GM13977 (cell line): ENCODE measurements around the gene KPTN.

Experiments
- DNase-seq: peaks from one replicate; pipeline ENCODE4 v3.0.0; 2012; ENCODE audit warnings: low spot score
- in situ Hi-C: fragments of 300-500 bp; cut with MboI; formaldehyde crosslinking; loops from one replicate; pipeline ENCODE4 v1.12.0; 2022; ENCODE audit warnings: low sequenced_read_pairs, low pct_unique_long_range_greater_than_20kb, mixed read lengths, inconsistent platforms; ENCODE audit not compliant: unreplicated experiment
- TF ChIP-seq, protein P1 (sequence below): IDR thresholded peaks from 2 replicates; pipeline ENCODE4 v1.5.1; 2012; ENCODE audit warnings: mild to moderate bottlenecking, control low read depth; ENCODE audit not compliant: insufficient read depth; ENCODE audit errors: extremely low read depth, missing control alignments

The KPTN gene

DNA sequence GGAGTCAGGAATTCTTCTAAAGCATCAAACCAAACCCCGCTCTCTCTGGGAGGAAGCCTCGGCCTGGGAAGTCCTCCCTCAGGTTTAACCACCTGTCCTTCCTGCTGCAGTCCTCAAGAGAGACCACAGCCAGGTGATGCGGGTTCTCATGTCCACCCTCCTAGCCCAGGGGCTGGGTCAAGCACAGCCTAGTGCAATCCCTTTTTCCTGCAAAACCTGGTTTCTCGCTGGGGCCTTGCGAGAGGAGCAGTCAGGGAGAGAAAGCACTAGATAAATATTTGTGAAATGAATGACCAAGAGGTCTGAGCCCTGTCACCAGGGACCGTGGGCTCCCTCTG lies 14.7 kb downstream of the KPTN start:
- TF ChIP-seq, protein P1, sequence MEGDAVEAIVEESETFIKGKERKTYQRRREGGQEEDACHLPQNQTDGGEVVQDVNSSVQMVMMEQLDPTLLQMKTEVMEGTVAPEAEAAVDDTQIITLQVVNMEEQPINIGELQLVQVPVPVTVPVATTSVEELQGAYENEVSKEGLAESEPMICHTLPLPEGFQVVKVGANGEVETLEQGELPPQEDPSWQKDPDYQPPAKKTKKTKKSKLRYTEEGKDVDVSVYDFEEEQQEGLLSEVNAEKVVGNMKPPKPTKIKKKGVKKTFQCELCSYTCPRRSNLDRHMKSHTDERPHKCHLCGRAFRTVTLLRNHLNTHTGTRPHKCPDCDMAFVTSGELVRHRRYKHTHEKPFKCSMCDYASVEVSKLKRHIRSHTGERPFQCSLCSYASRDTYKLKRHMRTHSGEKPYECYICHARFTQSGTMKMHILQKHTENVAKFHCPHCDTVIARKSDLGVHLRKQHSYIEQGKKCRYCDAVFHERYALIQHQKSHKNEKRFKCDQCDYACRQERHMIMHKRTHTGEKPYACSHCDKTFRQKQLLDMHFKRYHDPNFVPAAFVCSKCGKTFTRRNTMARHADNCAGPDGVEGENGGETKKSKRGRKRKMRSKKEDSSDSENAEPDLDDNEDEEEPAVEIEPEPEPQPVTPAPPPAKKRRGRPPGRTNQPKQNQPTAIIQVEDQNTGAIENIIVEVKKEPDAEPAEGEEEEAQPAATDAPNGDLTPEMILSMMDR = no peak
- DNase-seq = no peak
- in situ Hi-C loops = no loop called here

DNA sequence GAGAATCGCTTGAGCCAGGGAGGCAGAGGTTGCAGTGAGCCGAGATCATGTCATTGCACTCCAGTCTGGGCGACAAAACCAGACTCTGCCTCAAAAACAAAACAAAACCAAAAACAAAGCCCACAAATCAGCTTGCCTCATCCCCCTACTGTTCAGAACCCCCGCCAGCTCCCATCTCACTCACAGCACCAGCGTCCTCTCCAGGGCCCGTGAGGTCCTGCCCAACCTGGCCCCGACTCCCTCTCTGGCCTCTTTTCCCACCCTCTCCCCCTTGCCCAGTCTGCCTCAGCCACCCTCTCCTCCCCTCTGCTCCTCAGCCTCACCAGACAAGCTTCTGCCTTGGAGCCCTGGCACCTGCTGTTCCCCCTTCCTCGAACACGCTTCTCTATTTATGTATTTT lies 16.1 kb downstream of the KPTN start:
- DNase-seq = no peak
- TF ChIP-seq, protein P1 = no peak
- in situ Hi-C loops = no loop called here

DNA sequence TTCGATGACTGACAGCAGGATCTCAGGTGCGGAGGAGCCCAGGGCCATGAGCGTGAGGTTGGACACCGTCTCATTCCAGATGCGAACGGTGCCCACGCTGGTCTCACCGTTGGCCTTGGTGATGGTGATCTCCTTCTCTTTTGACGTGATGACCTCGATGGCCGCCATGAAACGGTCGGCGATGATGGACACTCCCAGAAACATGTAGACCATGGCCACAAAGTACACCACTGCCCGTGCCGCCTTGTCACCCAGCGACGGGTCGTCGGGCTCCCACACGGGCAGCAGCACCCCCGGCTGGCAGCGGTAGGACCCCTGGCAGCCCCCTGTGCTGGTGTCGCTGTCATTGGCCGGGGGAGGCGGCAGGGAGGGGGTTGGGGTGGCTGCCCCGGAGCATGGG lies 18.1 kb downstream of the KPTN start:
- TF ChIP-seq, protein P1 = no peak
- in situ Hi-C loops = no loop called here
- DNase-seq = no peak

DNA sequence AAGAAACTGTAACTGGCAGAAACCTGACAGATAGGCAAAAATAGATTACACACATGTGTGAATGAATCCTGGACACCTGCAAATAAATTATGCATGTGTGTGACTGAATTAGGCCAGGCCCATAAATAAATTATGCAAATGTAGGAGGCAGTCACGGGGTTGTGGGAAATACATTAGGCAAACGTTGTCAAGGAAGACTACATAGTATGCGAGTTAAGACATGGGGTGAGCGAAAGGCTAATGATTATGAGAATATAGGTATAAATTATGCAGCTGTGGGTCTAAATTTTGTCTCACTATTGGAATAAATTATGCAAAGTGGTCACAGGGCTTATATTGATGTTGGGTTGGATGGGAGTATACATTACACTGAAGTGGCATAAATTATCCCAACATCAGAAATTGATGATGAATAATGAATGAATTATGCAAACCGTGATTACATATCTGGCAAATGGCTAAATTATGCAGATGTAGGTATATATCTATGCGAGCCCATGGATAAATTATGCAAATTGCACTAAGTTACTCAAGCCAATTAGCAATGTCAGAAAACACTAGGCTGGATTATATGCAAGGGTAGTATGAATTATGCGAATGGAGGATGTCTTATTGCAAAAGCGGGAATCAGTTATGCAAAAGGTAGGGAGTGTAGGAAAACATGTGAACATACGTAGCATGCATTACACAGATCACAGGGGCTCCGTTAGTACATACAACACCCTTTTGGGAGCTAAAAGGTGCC lies 19.2 kb downstream of the KPTN start:
- TF ChIP-seq, protein P1 = no peak
- DNase-seq = no peak
- in situ Hi-C loops = no loop called here

DNA sequence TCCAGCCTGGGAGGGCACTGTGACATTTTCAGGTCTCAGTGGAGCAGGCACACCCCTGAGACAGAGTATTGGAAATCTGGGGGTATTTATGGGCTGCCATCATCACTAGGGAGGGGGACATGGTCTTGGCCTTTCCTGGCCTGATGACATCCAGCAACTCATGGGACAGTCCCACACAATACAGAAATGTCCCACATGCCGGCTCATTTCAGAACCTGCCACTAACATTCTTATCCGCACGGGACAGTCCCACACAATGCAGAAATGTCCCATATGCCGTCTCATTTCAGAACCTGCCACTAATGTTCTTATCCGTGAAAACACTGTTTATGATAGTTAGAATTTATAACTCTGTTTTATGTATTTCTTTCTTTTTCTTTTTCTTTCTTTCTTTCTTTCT lies 22.1 kb downstream of the KPTN start:
- in situ Hi-C loops = no loop called here
- no peak for DNase-seq
- TF ChIP-seq, protein P1 = no peak

DNA sequence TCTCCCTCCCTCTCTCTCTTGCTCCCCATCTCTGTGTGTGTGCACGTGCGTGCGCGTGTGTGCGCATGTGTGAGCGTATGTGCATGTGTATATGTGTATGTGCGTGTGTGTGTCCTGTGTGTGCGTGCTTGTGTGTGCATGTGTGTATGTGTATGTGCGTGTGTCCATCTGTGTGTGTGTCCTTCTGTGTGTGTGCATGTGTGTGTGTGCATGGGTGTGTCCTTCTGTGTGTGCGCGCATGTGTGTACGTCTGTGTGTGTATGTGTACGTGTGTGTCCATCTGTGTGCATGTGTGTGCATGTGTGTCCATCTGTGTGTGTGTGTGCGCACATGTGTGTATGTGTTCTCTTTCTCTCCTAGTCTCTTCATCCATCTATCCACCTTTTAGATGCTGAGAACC lies 24.5 kb downstream of the KPTN start:
- in situ Hi-C loops = no loop called here
- no peak for DNase-seq
- TF ChIP-seq, protein P1 = no peak
